ENCODE results near the gene FAXDC2. TPM values are rescaled to one million over a fixed set of nuclear protein-coding genes. Genes with fewer than 3 reads are reported as not detected.

FAXDC2 gene
- total and polyA plus RNA-seq, 9 of the 15 experiments (the other 6 are each of a cell fraction or from before 2014, with no cell fraction given) = 2.4 to 30.0 (median 9.9) TPM

GRCh38 chr5:154819546-154819945 lies 30.9 kb downstream of the FAXDC2 start:
- H3K4me2 ChIP-seq (ENCODE audit: insufficient read depth, low read length) = no peak overlapping the region
- no peak for TF ChIP-seq PHF8 (IDR thresholded peaks at IDR 0.05; ENCODE audit: borderline replicate concordance, low read length)
- 0 out of 2 replicates have a peak, but pooled peaks have one; percentile 28 for TF ChIP-seq SUPT5H (IDR thresholded peaks at IDR 0.05)
- H3K9ac ChIP-seq (ENCODE audit: insufficient read depth in 1 of 2, low read depth in 2 of 2, low read length in 2 of 2) = no peak overlapping the region
- TSS peak; percentile 43 for BruUV-seq (replicated peaks)
- CTCF ChIA-PET (ENCODE audit: low intra/inter-chr PET ratio) = no interaction called here
- H3K9me1 ChIP-seq (ENCODE audit: control insufficient read depth, insufficient read depth, low read length) = peaks cover 3% of the 10 kb centered on the region
- WGBS (ENCODE audit: insufficient coverage, low coverage, missing lambda C conversion rate) = 84% methylated on average over 6 of the region's 7 CpGs
- H3K27ac ChIP-seq (ENCODE audit: extremely low read depth, low read depth, low read length) = peak overlapping the region; percentile 34; the same call in 1 of the 3 replicates
- no peaks in the 10 kb centered on the region for H3K9me3 ChIP-seq (replicated peaks; ENCODE audit: control insufficient read depth, insufficient read depth, low read depth, low read length)
- no peak for FAIRE-seq
- H3K4me1 ChIP-seq (replicated peaks in 1 of 2; ENCODE audit: control insufficient read depth in 2 of 2, insufficient read depth in 2 of 2, low read length in 2 of 2) = peaks cover 19 to 26% of the 10 kb centered on the region in 2 experiments
- intact Hi-C loops (cut with micrococcal nuclease) (loop anchor here (2.0 kb wide), 3 partner anchors 15 to 49 kb away; partner anchors contain the start of gene CNOT8), in situ Hi-C loops (cut with MboI) (no loop called here)
- H4K20me1 ChIP-seq (replicated peaks; ENCODE audit: control insufficient read depth, insufficient read depth, low read length) = peaks cover 4% of the 10 kb centered on the region; the same call in 1 of the 2 replicates
- no peak overlapping the region for H2AFZ ChIP-seq (ENCODE audit: low read depth, low read length)
- ATAC-seq = no peak
- no peak for DNase-seq (ENCODE audit: extremely low read depth in 1 of 4, low spot score in 3 of 4)
- H3K27me3 ChIP-seq (ENCODE audit: control insufficient read depth in 2 of 2, insufficient read depth in 2 of 2, low read length in 2 of 2) = no peaks in the 10 kb centered on the region
- POLR2A ChIA-PET = interaction anchor here (0.8 to 1.3 kb wide), 4 partner anchors 8 to 172 kb away, joined by 3 to 4 read pairs (median 3); no protein-coding TSS in a partner anchor
- no peak overlapping the region for H3K4me3 ChIP-seq
- H3K79me2 ChIP-seq (ENCODE audit: control insufficient read depth, insufficient read depth, low read length) = peaks cover 8% of the 10 kb centered on the region; the same call in 1 of the 3 replicates
- peaks cover 96% of the 10 kb centered on the region for H3K36me3 ChIP-seq (ENCODE audit: control insufficient read depth, insufficient read depth, low read length)

- peaks cover 8% of the 10 kb centered on the region; the same call in 1 of the 3 replicates for H3K79me2 ChIP-seq (ENCODE audit: control insufficient read depth, insufficient read depth, low read length)
- H3K27ac ChIP-seq (ENCODE audit: extremely low read depth, low read depth, low read length) = peak overlapping the region; percentile 34
- H3K4me1 ChIP-seq (replicated peaks in 1 of 2; ENCODE audit: control insufficient read depth in 2 of 2, insufficient read depth in 2 of 2, low read length in 2 of 2) = peaks cover 19 to 26% of the 10 kb centered on the region in 2 experiments
- ATAC-seq = peak; percentile 61
- no peaks in the 10 kb centered on the region for H3K9me3 ChIP-seq (replicated peaks; ENCODE audit: control insufficient read depth, insufficient read depth, low read depth, low read length)
- H3K27me3 ChIP-seq (ENCODE audit: control insufficient read depth in 2 of 2, insufficient read depth in 2 of 2, low read length in 2 of 2) = no peaks in the 10 kb centered on the region
- H3K9me1 ChIP-seq (ENCODE audit: control insufficient read depth, insufficient read depth, low read length) = peaks cover 3% of the 10 kb centered on the region
- H3K4me3 ChIP-seq = no peak overlapping the region
- peak; percentile 42 to 59 (median 50) for DNase-seq (ENCODE audit: extremely low read depth in 1 of 4, low spot score in 3 of 4)
- H4K20me1 ChIP-seq (replicated peaks; ENCODE audit: control insufficient read depth, insufficient read depth, low read length) = peaks cover 4% of the 10 kb centered on the region; the same call in 1 of the 2 replicates
- ChIA-PET POLR2A (interaction anchor here (0.7 to 1.3 kb wide), 5 partner anchors 9 to 171 kb away, joined by 3 to 4 read pairs (median 3); no protein-coding TSS in a partner anchor), CTCF (ENCODE audit: low intra/inter-chr PET ratio) (interaction anchor here (0.8 kb wide), 1 partner anchor 169 kb away, joined by 4 read pairs; no protein-coding TSS in a partner anchor)
- H3K9ac ChIP-seq (ENCODE audit: insufficient read depth in 1 of 2, low read depth in 2 of 2, low read length in 2 of 2) = peak overlapping the region in 1 of 2 experiments; percentile 77; a peak in 2 of 4 replicates
- in situ Hi-C loops (cut with MboI) (no loop called here), intact Hi-C loops (cut with micrococcal nuclease) (loop anchor here (2.0 kb wide), 3 partner anchors 16 to 50 kb away; partner anchors contain the start of gene CNOT8)
- peak overlapping the region; percentile 26 for H3K4me2 ChIP-seq (ENCODE audit: insufficient read depth, low read length)
- FAIRE-seq = peak; percentile 51
- no TSS peak for BruUV-seq (replicated peaks)
- no peak overlapping the region for H2AFZ ChIP-seq (ENCODE audit: low read depth, low read length)
- 38% methylated on average over 2 of the region's 2 CpGs for WGBS (ENCODE audit: insufficient coverage, low coverage, missing lambda C conversion rate)
- peaks cover 98% of the 10 kb centered on the region for H3K36me3 ChIP-seq (ENCODE audit: control insufficient read depth, insufficient read depth, low read length)
- TF ChIP-seq TFAP4 (CRISPR knock-in tag; IDR thresholded peaks at IDR 0.05; ENCODE audit: borderline replicate concordance) = peak; percentile 64; the same call in 1 of the 2 replicates
- 0 out of 2 replicates have a peak, but pooled peaks have one; percentile 12 for TF ChIP-seq CTBP1 (IDR thresholded peaks at IDR 0.05; ENCODE audit: borderline replicate concordance)
- no peak for TF ChIP-seq L3MBTL2 (IDR thresholded peaks at IDR 0.05)
- TF ChIP-seq SRSF7 (optimal IDR thresholded peaks at IDR 0.05; ENCODE audit: low read depth, low read length) = no peak
- no peak for TF ChIP-seq NELFE (IDR thresholded peaks at IDR 0.05; ENCODE audit: insufficient read depth, insufficient read length)
- no peak for TF ChIP-seq NR4A1 (CRISPR knock-in tag; IDR thresholded peaks at IDR 0.05)
- TF ChIP-seq NR4A1 (tag; IDR thresholded peaks at IDR 0.05) = peak; percentile 24; the same call in 1 of the 2 replicates
- TF ChIP-seq ZC3H11A (IDR thresholded peaks at IDR 0.05; ENCODE audit: low read depth, low read length) = no peak
- TF ChIP-seq POLR2AphosphoS2 (IDR thresholded peaks at IDR 0.05; ENCODE audit: low read length) = peak; percentile 69; the same call in 1 of the 2 replicates
- 0 out of 2 replicates have a peak, but pooled peaks have one; percentile 42 for TF ChIP-seq POLR2A (conservative IDR thresholded peaks at IDR 0.05)
Observed at GRCh38 chr5:154818471-154819116, 31.8 kb downstream of the FAXDC2 start.

All from K562 (cell line).